Activated gamma-delta T cell treated with anti-CD3 and anti-CD28 coated beads, Interleukin-2, amount 50 U/mL, for 16 hours (primary cell): ENCODE measurements around the gene ABHD15.

Experiments used
- DNase-seq: peaks from one replicate; pipeline ENCODE4 v3.0.0-alpha.2; 2020; ENCODE audit warnings: low read depth

ABHD15 gene

GRCh38 chr17:29594519-29595090 is 27.8 kb upstream of the ABHD15 start:
- no peak for DNase-seq

- DNase-seq, result no peak
Observed at GRCh38 chr17:29593591-29594518, 27.0 kb upstream of the ABHD15 start.

- no peak for DNase-seq
Observed at GRCh38 chr17:29592850-29593551, 26.2 kb upstream of the ABHD15 start, which contains the start of gene ANKRD13B. TSS of gene ANKRD13B (plus strand) at chr17:29593132. CDS start at chr17:29593622, 490 bp downstream.

- DNase-seq, result peak; percentile 69
Observed at GRCh38 chr17:29591737-29592608, 25.1 kb upstream of the ABHD15 start.

GRCh38 chr17:29591146-29591736 is 24.4 kb upstream of the ABHD15 start:
- no peak for DNase-seq

- DNase-seq, result no peak
Observed at GRCh38 chr17:29590411-29591145, 23.7 kb upstream of the ABHD15 start.

GRCh38 chr17:29589524-29590410 is 22.9 kb upstream of the ABHD15 start, which contains the start of gene GIT1:
TSS of gene GIT1 (minus strand) at chr17:29589648. CDS start at chr17:29589378, 270 bp downstream.
- DNase-seq, result peak; percentile 73

GRCh38 chr17:29588562-29589411 is 21.9 kb upstream of the ABHD15 start:
- DNase-seq, result peak; percentile 50

- DNase-seq, result no peak
Observed at GRCh38 chr17:29588017-29588561, 21.3 kb upstream of the ABHD15 start.

GRCh38 chr17:29587591-29587990 is 20.8 kb upstream of the ABHD15 start:
- DNase-seq, result no peak

GRCh38 chr17:29586676-29587469 is 20.0 kb upstream of the ABHD15 start:
- DNase-seq, result no peak

- no peak for DNase-seq
Observed at GRCh38 chr17:29585080-29585751, 18.4 kb upstream of the ABHD15 start.

- DNase-seq, result no peak
Observed at GRCh38 chr17:29584452-29585079, 17.7 kb upstream of the ABHD15 start.

- DNase-seq, result no peak
Observed at GRCh38 chr17:29583324-29584248, 16.7 kb upstream of the ABHD15 start.

GRCh38 chr17:29582772-29583171 is 15.9 kb upstream of the ABHD15 start:
- no peak for DNase-seq
